Urinary bladder (tissue), 2 donors: ENCODE data around the gene FBXO47. TPM values are rescaled to one million over a fixed set of nuclear protein-coding genes. Genes with fewer than 3 reads are reported as not detected.

Experiments
- polyA plus RNA-seq: library from polyadenylated mRNA; stranded (reverse); fragments of 200-250 nt; gene quantifications from one replicate; pipeline ENCODE4 v1.2.3, GENCODE V29; 2013
- small RNA-seq: library from RNA; depleted of rRNA; stranded (forward); fragments of <200 nt; gene quantifications from one replicate; pipeline ENCODE3, GENCODE V24; 2014
- total RNA-seq: library from RNA; depleted of rRNA; stranded (reverse); fragments of >200 nt; gene quantifications from one replicate; pipeline ENCODE4 v1.2.3, GENCODE V29; 2014
- donor health status: healthy.

FBXO47 gene
- total and polyA plus RNA-seq, 2 donors, result not detected

Small RNAs within 50 kb of the gene (small RNA-seq; reads per million reads assigned to genes)
- gene MIR6779, result not detected

Other genes with a start within 250 kb of the FBXO47 start
- gene CISD3, start 237.1 kb downstream of the FBXO47 start, total RNA-seq, result 1.6 TPM
- gene CISD3, start 237.1 kb downstream of the FBXO47 start, polyA plus RNA-seq, result 40.6 TPM
- gene PCGF2, start 219.1 kb downstream of the FBXO47 start, total RNA-seq, result 8.2 TPM
- gene PCGF2, start 219.1 kb downstream of the FBXO47 start, polyA plus RNA-seq, result 26.5 TPM
- gene PSMB3, start 214.7 kb downstream of the FBXO47 start, total RNA-seq, result 97.5 TPM
- gene PSMB3, start 214.7 kb downstream of the FBXO47 start, polyA plus RNA-seq, result 202 TPM
- gene PIP4K2B, start 167.8 kb downstream of the FBXO47 start, total RNA-seq, result 47.0 TPM
- gene PIP4K2B, start 167.8 kb downstream of the FBXO47 start, polyA plus RNA-seq, result 35.8 TPM
- gene CWC25, start 142.1 kb downstream of the FBXO47 start, total RNA-seq, result 11.8 TPM
- 18.9 TPM for gene CWC25, start 142.1 kb downstream of the FBXO47 start, polyA plus RNA-seq
- gene RPL23, start 113.7 kb downstream of the FBXO47 start, total RNA-seq, result 2,179 TPM
- 2,357 TPM for gene RPL23, start 113.7 kb downstream of the FBXO47 start, polyA plus RNA-seq
- 69.4 TPM for gene LASP1, start 97.3 kb downstream of the FBXO47 start, total RNA-seq
- 50.3 TPM for gene LASP1, start 97.3 kb downstream of the FBXO47 start, polyA plus RNA-seq
- gene PLXDC1, start 184.2 kb upstream of the FBXO47 start, total RNA-seq, result 12.7 TPM
- gene PLXDC1, start 184.2 kb upstream of the FBXO47 start, polyA plus RNA-seq, result 7.1 TPM
- gene ARL5C, start 198.8 kb upstream of the FBXO47 start, total RNA-seq, result 0.37 TPM
- not detected for gene ARL5C, start 198.8 kb upstream of the FBXO47 start, polyA plus RNA-seq
- gene CACNB1, start 230.3 kb upstream of the FBXO47 start, total RNA-seq, result 9.1 TPM
- 7.4 TPM for gene CACNB1, start 230.3 kb upstream of the FBXO47 start, polyA plus RNA-seq
- gene RPL19, start 232.9 kb upstream of the FBXO47 start, total RNA-seq, result 1,329 TPM
- gene RPL19, start 232.9 kb upstream of the FBXO47 start, polyA plus RNA-seq, result 2,653 TPM